Measurements from ENCODE around the gene EEF2. TPM values are rescaled to one million over a fixed set of nuclear protein-coding genes. Genes with fewer than 3 reads are reported as not detected.
A peak's percentile ranks its signal among the peaks of the same experiment; 100 is the strongest.

EEF2 gene
- total RNA-seq, 4 donors from 2014 or later: 1,701 to 2,714 (median 2,440) TPM

DNA sequence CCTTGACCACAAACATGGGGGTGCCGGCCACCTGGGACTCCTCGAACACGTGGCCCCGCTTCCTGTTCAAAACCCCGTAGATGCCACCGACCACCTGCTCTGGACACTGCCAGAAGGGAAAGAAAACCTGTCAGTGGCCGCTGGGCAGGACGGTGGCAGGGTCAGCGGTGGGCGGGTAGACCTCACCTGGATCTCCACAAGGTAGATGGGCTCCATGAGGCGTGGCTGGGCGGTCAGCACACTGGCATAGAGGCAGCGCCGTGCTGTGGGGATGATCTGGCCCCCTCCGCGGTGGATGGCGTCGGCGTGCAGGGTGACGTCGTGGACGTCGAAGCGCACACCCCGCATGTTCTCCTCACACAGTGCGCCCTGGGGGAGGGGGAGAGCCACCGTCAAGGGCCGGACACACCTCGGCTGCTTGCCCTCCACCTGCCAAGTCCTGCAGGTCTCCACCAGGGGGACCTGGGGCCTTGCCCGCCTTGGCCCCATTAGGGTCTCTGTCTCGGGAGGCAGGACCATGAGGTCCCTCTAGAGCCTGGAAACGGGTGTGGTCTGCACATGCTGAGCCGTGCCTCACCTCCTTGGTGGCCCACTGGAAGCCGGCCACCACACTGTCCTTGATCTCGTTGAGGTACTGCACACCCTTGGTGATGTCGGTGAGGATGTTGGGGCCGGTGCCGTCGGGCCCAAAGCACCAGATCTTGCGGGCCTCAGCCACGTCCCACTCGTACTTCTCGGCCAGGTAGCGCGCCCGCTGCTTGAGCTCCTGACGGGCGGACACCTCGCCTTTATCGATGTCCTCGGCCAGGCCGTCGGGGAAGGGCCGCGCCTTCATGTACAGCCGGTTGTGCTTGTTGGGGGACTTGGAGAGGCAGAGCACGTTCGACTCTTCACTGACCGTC is 7.8 kb downstream of the EEF2 start:
- no peak overlapping the region for H3K4me3 ChIP-seq
- in situ Hi-C loops (cut with MboI; ENCODE audit: low sequenced_read_pairs in 4 of 4): no loop called here
- H3K9me3 ChIP-seq: no peaks in the 10 kb centered on the region
- peaks cover 0 to 3% of the 10 kb centered on the region in 2 donors for H3K4me1 ChIP-seq
- no peaks in the 10 kb centered on the region for H3K27me3 ChIP-seq
- H3K27ac ChIP-seq: peak overlapping the region; percentile 28 to 73 (median 55)
- TF ChIP-seq, protein P1, sequence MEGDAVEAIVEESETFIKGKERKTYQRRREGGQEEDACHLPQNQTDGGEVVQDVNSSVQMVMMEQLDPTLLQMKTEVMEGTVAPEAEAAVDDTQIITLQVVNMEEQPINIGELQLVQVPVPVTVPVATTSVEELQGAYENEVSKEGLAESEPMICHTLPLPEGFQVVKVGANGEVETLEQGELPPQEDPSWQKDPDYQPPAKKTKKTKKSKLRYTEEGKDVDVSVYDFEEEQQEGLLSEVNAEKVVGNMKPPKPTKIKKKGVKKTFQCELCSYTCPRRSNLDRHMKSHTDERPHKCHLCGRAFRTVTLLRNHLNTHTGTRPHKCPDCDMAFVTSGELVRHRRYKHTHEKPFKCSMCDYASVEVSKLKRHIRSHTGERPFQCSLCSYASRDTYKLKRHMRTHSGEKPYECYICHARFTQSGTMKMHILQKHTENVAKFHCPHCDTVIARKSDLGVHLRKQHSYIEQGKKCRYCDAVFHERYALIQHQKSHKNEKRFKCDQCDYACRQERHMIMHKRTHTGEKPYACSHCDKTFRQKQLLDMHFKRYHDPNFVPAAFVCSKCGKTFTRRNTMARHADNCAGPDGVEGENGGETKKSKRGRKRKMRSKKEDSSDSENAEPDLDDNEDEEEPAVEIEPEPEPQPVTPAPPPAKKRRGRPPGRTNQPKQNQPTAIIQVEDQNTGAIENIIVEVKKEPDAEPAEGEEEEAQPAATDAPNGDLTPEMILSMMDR (IDR thresholded peaks at IDR 0.05 in 4 of 5, conservative IDR thresholded peaks at IDR 0.05 in 1 of 5): no peak
- TF ChIP-seq POLR2A (IDR thresholded peaks at IDR 0.05): no peak
- intact Hi-C loops (cut with DNase I; ENCODE audit: low total_unique reads): loop anchor here (10.0 kb wide), 1 partner anchor 1813 kb away; the partner anchor contains the start of gene DOT1L
- DNase-seq (peak in 1 of 2 donors; percentile 24), ATAC-seq (no peak)
- H3K36me3 ChIP-seq: peaks cover 0 to 76% of the 10 kb centered on the region in 2 donors

DNA sequence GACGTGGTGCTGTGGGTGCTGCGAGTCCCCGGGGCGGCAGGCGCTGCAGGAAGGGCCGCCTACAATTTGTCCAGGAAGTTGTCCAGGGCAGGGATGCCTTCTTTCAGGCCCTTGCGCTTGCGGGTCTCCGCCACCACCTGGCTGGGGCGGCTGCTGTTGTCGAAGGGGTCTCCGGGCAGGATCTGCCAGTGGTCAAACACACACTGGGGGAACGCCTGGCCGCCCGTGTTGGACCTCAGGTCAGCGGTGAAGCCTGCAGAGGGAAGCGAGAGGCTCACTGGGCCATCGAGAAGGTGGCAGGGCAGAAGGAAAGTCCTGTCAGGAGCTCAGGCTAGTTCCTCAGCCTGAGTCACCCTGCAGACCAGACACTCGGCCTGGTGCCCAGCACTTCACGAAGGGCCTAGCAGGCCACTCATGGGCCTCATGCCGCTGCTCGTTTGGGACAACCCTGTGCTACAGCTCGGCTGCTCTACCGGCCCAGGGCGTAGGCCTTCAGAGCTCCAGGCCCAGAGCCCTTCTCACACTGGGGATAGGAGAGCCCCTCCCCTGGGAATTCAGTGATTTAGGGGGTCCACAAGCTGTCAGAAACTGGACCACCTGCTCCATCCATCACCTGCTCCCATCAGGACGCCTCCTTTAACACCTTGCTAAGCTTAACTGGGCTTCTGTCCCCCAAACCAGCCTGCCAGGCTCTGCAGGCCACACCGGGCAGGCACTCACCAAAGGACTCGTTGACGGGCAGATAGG is 8.6 kb downstream of the EEF2 start:
- H3K27me3 ChIP-seq: no peaks in the 10 kb centered on the region
- H3K4me3 ChIP-seq: no peak overlapping the region
- H3K27ac ChIP-seq: peak overlapping the region; percentile 28 to 73 (median 69)
- H3K9me3 ChIP-seq: no peaks in the 10 kb centered on the region
- H3K36me3 ChIP-seq: peaks cover 0 to 67% of the 10 kb centered on the region in 2 donors
- no peak for TF ChIP-seq POLR2A (IDR thresholded peaks at IDR 0.05)
- TF ChIP-seq, protein P1 (IDR thresholded peaks at IDR 0.05 in 4 of 5, conservative IDR thresholded peaks at IDR 0.05 in 1 of 5): no peak
- intact Hi-C loops (cut with DNase I; ENCODE audit: low total_unique reads) (loop anchor here (10.0 kb wide), 1 partner anchor 1812 kb away; the partner anchor contains the start of gene DOT1L), in situ Hi-C loops (cut with MboI; ENCODE audit: low sequenced_read_pairs in 4 of 4) (no loop called here)
- peaks cover 0 to 3% of the 10 kb centered on the region in 2 donors for H3K4me1 ChIP-seq
- ATAC-seq (peak in 1 of 2 donors; percentile 63), DNase-seq (peak; percentile 33 to 59)

DNA sequence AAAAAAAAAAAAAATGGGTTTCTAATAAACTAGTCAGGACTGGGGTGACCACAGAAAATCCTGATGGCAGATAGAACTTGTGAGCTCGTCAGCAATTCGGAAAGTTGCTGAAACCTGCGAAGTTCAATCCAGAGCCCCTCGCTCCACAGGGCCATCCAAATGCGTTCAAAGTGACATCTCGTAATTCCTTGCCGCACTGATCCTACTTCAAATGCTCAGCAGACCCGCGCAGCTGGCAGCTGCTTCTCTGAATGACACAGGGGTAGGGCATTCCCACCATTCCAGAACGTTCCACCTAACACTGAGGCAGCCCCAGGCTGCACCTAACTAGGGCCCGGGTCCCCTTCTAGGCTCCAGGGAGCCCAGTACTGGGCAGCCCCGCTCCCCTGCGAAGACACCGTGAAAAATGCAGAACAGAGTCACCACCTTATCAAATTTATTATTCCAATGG is 9.6 kb downstream of the EEF2 start:
- H3K27ac ChIP-seq: peak overlapping the region; percentile 36 to 73 (median 69)
- ATAC-seq: no peak
- peak in 1 of 2 donors; percentile 21 for DNase-seq
- in situ Hi-C loops (cut with MboI; ENCODE audit: low sequenced_read_pairs in 4 of 4): no loop called here
- peaks cover 0 to 57% of the 10 kb centered on the region in 2 donors for H3K36me3 ChIP-seq
- intact Hi-C loops (cut with DNase I; ENCODE audit: low total_unique reads): loop anchor here (10.0 kb wide), 1 partner anchor 1811 kb away; the partner anchor contains the start of gene DOT1L
- no peak for TF ChIP-seq POLR2A (IDR thresholded peaks at IDR 0.05)
- TF ChIP-seq, protein P1 (IDR thresholded peaks at IDR 0.05 in 4 of 5, conservative IDR thresholded peaks at IDR 0.05 in 1 of 5): no peak
- H3K4me3 ChIP-seq: no peak overlapping the region
- peaks cover 3% of the 10 kb centered on the region in 2 donors for H3K4me1 ChIP-seq
- H3K27me3 ChIP-seq: no peaks in the 10 kb centered on the region
- H3K9me3 ChIP-seq: no peaks in the 10 kb centered on the region

DNA sequence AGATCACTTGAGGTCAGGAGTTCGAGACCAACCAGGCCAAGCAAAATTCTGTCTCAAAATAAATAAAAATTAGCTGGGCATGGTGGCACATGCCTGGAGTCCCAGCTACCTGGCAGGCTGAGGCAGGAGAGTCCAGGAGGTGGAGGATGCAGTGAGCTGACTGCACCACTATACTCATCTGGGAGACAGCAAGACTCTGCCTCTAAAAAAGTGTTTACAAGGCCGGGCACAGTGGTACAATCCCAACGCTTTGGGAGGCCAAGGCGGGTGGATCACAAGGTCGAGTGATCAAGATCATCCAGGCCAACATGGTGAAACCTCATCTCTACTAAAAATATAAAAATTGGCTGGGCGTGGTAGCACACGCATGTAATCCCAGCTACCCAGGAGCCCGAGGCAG is 10.1 kb downstream of the EEF2 start:
- peak in 1 of 2 donors; percentile 33 for DNase-seq
- Histone ChIP-seq H3K4me3 (no peak overlapping the region), H3K27ac (peak overlapping the region; percentile 8 to 73 (median 53)), H3K27me3 (no peaks in the 10 kb centered on the region), H3K9me3 (no peaks in the 10 kb centered on the region), H3K36me3 (peaks cover 0 to 52% of the 10 kb centered on the region in 2 donors), H3K4me1 (peaks cover 3 to 7% of the 10 kb centered on the region in 2 donors)
- TF ChIP-seq, protein P1 (IDR thresholded peaks at IDR 0.05 in 4 of 5, conservative IDR thresholded peaks at IDR 0.05 in 1 of 5): no peak
- no peak for TF ChIP-seq POLR2A (IDR thresholded peaks at IDR 0.05)
- intact Hi-C loops (cut with DNase I; ENCODE audit: low total_unique reads): loop anchor here (10.0 kb wide), 1 partner anchor 1810 kb away; the partner anchor contains the start of gene DOT1L
- in situ Hi-C loops (cut with MboI; ENCODE audit: low sequenced_read_pairs in 4 of 4): no loop called here
- ATAC-seq: no peak
